OCI-LY3 (cell line): ENCODE data around the gene PNN.
"Not testable (repeated sequence)": the region's sequence is repeated elsewhere in the genome, so short reads cannot be mapped to it uniquely, and the experiment has no call there.

Source experiments
- H2AFZ ChIP-seq: fragments of 200-600, 300-600 bp; shearing (Covaris generic); 2 replicates; pipeline ENCODE4 v1.6.0; 2014; ENCODE audit warnings: antibody characterized with exemption, low read depth, low read length
- H3K27ac ChIP-seq: fragments of 200-600, 300-600 bp; sonication (generic); 2 replicates; pipeline ENCODE4 v1.5.1; 2014; ENCODE audit warnings: mild to moderate bottlenecking, low read length, moderate library complexity, mixed read lengths
- H3K27me3 ChIP-seq: fragments of 200-600, 300-600 bp; sonication (generic); 2 replicates; pipeline ENCODE4 v1.6.1; 2014; ENCODE audit warnings: low read depth, low read length, mixed read lengths
- H3K36me3 ChIP-seq: fragments of 200-600, 300-600 bp; sonication (generic); replicated peaks from 2 replicates; pipeline ENCODE3; 2014; ENCODE audit warnings: low read depth, low read length, mixed read lengths
- H3K4me1 ChIP-seq: fragments of 300-600, 200-600 bp; sonication (generic); 2 replicates; pipeline ENCODE4 v1.6.1; 2014; ENCODE audit warnings: low read length, mixed read lengths
- H3K4me2 ChIP-seq: fragments of 200-600, 300-600 bp; sonication (generic); 2 replicates; pipeline ENCODE4 v1.6.1; 2014; ENCODE audit warnings: low read length, mixed read lengths
- H3K4me3 ChIP-seq: fragments of 300-600, 200-600 bp; sonication (generic); 2 replicates; pipeline ENCODE4 v1.5.1; 2014; ENCODE audit warnings: antibody characterized with exemption, mild to moderate bottlenecking, low read length, moderate library complexity
- H3K79me2 ChIP-seq: fragments of 300-600, 200-600 bp; shearing (Covaris generic); 2 replicates; pipeline ENCODE4 v1.6.1; 2014; ENCODE audit warnings: mild to moderate bottlenecking, low read length, mixed read lengths
- H3K9ac ChIP-seq: fragments of 300-600, 200-600 bp; shearing (Covaris generic); 2 replicates; pipeline ENCODE4 v1.6.0; 2014; ENCODE audit warnings: mild to moderate bottlenecking, low read length, moderate library complexity
- H3K9me3 ChIP-seq: fragments of 200-600, 300-600 bp; shearing (Covaris generic); 2 replicates; pipeline ENCODE4 v1.6.1; 2014; ENCODE audit warnings: low read length, mixed read lengths; ENCODE audit not compliant: insufficient read depth
- H4K20me1 ChIP-seq: fragments of 200-600, 300-600 bp; sonication (generic); 2 replicates; pipeline ENCODE4 v1.6.1; 2016; ENCODE audit warnings: low read length, mixed read lengths; ENCODE audit not compliant: insufficient read depth
- CTCF ChIP-seq: fragments of 200-600, 300-600 bp; sonication (generic); IDR thresholded peaks from 2 replicates; pipeline ENCODE4 v1.5.1; 2014; ENCODE audit warnings: antibody characterized with exemption, low read length, low read depth
- EZH2phosphoT487 ChIP-seq: fragments of 200-600 bp; shearing (Covaris generic); IDR thresholded peaks from 2 replicates; pipeline ENCODE4 v1.6.1; 2018; ENCODE audit warnings: antibody characterized with exemption, mixed run types, low read depth

The PNN gene

DNA sequence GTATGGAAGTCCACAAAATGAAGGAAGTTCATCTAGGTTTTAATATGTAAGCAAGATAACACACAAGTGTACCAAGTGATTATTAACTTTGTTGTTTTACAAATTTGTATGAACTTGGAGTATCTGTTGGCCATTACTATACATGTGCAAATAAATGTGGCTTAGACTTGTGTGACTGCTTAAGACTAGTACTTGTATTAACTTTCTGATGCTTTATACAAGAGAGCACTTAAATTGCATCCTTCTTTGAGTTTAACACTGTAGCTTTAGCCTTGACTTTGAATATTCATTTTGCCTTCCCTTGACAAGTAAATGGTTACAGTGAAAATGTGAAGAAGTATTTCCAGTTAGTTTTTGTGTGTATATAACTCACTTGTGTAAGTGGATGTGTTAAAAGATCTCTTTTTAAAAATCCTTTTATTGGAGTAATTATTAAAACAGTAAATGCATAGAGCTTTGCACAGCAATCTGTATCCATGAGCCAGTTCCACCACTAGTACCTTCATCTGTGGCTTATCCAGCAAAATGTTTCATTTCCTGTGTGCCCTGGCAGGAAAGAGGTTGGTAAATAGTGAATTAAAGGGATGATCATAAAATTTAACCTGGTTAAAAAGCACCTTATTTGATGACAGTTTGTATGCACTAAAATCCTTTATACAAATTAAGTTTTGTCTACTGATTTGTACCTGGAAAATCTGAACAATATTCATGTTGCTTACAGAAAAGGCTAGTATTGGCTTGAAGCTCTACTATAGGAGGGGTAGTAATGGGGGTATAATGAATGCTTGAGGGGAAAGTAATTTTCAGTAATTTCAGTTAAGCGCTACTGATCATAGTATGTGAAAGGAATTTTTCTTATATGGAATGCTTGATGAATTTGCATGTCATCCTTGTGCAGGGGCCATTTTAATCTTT lies 8.0 kb downstream of the PNN start:
- Histone ChIP-seq H3K27ac (no peak overlapping the region), H3K9me3 (no peaks in the 10 kb centered on the region), H3K4me1 (no peaks in the 10 kb centered on the region), H4K20me1 (peaks cover 4% of the 10 kb centered on the region; the same call in 1 of the 2 replicates), H3K27me3 (no peaks in the 10 kb centered on the region), H3K79me2 (peaks cover 25% of the 10 kb centered on the region), H3K9ac (no peak overlapping the region), H2AFZ (no peak overlapping the region), H3K36me3 (peaks cover 60% of the 10 kb centered on the region), H3K4me2 (no peak overlapping the region), H3K4me3 (no peak overlapping the region)
- TF ChIP-seq EZH2phosphoT487 (no peak), CTCF (no peak)

GRCh38 chr14:39183685-39184003 lies 8.6 kb downstream of the PNN start:
- H4K20me1 ChIP-seq, H3K9ac ChIP-seq, H3K9me3 ChIP-seq, H3K4me2 ChIP-seq, H3K4me3 ChIP-seq, H3K4me1 ChIP-seq, H3K27ac ChIP-seq, H3K27me3 ChIP-seq, H2AFZ ChIP-seq: not testable (repeated sequence)
- H3K36me3 ChIP-seq, result peaks cover 56% of the 10 kb centered on the region
- peaks cover 20% of the 10 kb centered on the region for H3K79me2 ChIP-seq

DNA sequence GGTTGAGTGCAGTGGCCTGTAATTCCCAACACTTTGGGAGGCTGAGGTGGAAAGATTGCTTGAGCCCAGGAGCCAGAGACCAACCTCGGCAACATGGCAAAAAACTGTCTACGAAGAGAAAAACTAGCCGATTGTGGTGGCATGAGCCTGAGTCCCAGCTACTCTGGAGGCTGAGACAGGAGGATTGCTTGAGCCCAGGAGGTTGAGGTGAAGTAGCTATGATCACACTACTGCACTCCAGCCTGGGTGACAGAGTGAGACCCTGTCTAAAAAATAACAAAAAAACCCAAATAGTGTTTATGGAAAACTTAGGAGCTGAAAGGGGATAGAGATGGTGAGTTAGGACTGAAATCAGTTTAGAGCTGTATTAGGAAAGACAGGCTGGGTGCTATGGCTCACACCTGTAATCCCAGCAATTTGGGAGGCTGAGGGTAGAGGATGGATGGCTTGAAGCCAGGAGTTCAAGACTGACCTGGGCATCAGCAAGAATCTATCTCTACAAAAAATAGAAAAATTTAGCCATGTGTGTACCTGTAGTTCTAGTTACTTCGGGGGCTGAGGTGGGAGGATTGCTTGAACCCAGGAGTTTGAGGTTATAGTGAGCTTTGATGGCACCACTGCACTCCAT lies 9.7 kb downstream of the PNN start:
- Histone ChIP-seq H3K36me3 (peaks cover 49% of the 10 kb centered on the region), H3K27ac (no peak overlapping the region), H3K79me2 (peaks cover 14% of the 10 kb centered on the region), H3K4me1 (no peaks in the 10 kb centered on the region), H3K4me3 (no peak overlapping the region), H3K27me3 (no peaks in the 10 kb centered on the region), H3K4me2 (no peak overlapping the region), H3K9ac (no peak overlapping the region), H2AFZ (no peak overlapping the region), H4K20me1 (peaks cover 4% of the 10 kb centered on the region; the same call in 1 of the 2 replicates), H3K9me3 (no peaks in the 10 kb centered on the region)
- TF ChIP-seq CTCF (no peak), EZH2phosphoT487 (no peak)

DNA sequence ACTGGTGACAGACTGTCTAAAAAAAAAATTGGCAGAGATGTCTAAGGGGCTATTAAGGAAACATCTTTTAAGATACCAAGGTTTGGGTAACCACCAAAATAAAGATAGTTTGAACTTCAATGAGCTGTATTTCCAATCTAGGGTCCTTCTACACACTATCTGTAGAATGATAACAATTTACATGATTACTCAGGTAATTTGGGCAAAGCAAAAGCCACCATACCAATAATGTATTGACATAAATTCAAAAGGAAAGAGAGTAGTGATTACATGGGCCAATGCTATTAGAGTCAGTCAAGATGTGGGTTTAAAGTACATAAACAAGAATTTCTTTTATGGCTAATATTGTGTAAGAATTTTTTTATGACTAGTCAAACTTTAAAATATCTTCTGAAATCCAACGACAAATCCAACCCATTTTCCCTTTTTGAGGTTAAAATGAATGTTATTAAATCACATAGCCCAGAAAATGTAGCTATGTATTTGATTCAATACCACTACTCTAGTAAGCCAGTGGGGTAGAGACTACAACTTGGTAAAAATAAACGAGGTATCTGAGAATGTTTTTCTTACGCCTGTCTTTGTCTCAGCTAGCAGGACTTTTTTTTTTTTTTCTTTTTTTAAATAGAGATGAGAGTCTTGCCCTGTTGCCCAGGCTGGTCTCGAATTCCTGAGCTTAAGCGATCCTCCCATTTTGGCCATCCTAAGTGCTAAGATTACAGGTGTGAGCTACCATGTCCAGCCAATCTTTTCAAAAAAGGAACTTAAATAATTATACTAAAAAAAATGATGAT lies 10.4 kb downstream of the PNN start:
- Histone ChIP-seq H3K4me1 (no peaks in the 10 kb centered on the region), H3K36me3 (peaks cover 41% of the 10 kb centered on the region), H3K9me3 (no peaks in the 10 kb centered on the region), H3K9ac (no peak overlapping the region), H3K4me3 (no peak overlapping the region), H3K27me3 (no peaks in the 10 kb centered on the region), H3K79me2 (peaks cover 13% of the 10 kb centered on the region; the same call in 1 of the 2 replicates), H4K20me1 (peaks cover 4% of the 10 kb centered on the region; the same call in 1 of the 2 replicates), H3K4me2 (no peak overlapping the region), H3K27ac (no peak overlapping the region), H2AFZ (no peak overlapping the region)
- TF ChIP-seq EZH2phosphoT487 (no peak), CTCF (no peak)
